Fibroblast of skin of right quadriceps (primary cell): ENCODE data around the gene PNMT.

Experiments
- DNase-seq: peaks from one replicate; pipeline ENCODE4 v3.0.0-alpha.2; 2013

The PNMT gene, protein sequence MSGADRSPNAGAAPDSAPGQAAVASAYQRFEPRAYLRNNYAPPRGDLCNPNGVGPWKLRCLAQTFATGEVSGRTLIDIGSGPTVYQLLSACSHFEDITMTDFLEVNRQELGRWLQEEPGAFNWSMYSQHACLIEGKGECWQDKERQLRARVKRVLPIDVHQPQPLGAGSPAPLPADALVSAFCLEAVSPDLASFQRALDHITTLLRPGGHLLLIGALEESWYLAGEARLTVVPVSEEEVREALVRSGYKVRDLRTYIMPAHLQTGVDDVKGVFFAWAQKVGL

DNA sequence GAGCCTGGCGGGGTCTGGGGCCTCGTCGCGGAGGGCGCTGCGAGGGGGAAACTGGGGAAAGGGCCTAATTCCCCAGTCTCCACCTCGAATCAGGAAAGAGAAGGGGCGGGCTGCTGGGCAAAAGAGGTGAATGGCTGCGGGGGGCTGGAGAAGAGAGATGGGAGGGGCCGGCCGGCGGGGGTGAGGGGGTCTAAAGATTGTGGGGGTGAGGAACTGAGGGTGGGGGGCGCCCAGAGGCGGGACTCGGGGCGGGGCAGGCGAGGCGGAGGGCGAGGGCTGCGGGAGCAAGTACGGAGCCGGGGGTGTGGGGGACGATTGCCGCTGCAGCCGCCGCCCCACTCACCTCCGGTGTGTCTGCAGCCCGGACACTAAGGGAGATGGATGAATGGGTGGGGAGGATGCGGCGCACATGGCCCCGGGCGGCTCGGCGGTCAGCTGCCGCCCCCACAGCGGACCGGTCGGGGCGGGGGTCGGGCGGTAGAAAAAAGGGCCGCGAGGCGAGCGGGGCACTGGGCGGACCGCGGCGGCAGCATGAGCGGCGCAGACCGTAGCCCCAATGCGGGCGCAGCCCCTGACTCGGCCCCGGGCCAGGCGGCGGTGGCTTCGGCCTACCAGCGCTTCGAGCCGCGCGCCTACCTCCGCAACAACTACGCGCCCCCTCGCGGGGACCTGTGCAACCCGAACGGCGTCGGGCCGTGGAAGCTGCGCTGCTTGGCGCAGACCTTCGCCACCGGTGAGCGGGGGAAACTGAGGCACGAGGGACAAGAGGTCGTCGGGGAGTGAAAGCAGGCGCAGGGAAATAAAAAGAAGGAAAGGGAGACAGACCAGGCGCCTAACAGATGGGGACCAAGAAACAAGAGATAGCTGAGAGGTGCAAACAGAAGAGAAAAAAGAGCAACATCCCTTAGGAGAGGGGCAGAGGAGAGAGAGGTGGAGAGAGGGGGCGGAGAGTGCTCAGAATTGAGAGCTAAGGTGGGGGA lies at the start of gene PNMT:
Gene PNMT, plus strand, starts transcription at position 509 of the 980 bp plus-strand sequence. Its CDS starts 23 bp downstream, at position 532.
- DNase-seq = peak; percentile 45

DNA sequence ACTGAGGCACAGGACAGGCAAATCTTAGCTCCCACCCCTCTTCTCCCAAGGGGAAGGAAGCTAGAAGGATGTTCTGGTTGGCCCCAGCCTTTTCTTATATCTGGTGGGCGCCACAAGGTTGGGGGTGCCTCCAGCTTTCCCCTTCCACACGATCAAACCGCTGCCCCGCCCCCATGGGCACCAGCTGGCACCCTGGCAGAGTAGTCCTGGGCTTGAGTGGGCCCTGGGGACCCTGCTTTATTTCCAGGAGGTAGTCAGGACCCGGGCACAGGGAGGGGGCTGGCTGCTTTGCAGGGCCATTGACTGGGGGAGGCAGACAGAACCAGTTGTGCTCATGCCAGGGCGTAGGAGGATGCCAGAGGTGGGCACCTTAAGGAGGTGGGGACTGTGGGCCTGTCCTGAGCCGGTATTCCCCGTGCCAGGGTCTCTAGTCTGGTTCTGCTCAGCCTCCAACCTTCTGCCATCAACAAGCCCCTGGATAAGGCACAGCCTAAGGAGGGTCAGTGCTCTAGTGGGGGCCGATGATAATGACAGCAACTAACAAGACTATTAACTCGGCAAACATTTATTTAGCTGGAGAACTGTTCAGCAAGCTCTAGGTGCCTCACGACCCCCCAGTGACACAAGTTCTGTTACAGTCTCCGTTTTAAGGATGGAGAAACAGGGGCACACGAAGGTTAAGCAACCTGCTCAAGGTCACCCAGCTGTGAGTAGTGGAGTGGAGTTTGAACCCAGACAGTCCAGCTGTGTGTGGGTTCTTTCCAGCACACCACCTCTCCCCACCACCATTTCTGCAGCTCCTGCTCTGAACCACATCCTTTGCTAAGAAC lies 49.1 kb upstream of the PNMT start:
- DNase-seq = no peak

DNA sequence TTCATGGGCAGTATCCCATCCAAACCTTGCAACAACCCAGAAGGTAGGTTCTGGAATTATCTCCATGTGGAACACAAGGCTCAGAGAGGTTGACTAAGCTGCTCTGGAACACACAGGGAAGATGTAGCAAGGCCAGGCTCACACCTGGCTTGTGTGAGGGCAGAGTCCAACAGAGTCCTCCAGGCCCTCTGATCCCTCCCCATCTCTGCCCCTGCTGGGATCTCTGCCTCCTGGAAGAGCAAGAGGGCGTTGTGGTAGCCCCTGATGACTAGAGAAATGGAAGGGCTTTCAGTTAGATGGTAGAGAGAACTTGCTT lies 48.5 kb upstream of the PNMT start:
- DNase-seq = no peak

- DNase-seq = peak; percentile 75
Observed at GRCh38 chr17:39621523-39622379, 46.5 kb upstream of the PNMT start.

GRCh38 chr17:39622380-39623006 lies 45.8 kb upstream of the PNMT start:
- no peak for DNase-seq

- DNase-seq = peak; percentile 42
Observed at GRCh38 chr17:39623356-39623950, 44.8 kb upstream of the PNMT start.

DNA sequence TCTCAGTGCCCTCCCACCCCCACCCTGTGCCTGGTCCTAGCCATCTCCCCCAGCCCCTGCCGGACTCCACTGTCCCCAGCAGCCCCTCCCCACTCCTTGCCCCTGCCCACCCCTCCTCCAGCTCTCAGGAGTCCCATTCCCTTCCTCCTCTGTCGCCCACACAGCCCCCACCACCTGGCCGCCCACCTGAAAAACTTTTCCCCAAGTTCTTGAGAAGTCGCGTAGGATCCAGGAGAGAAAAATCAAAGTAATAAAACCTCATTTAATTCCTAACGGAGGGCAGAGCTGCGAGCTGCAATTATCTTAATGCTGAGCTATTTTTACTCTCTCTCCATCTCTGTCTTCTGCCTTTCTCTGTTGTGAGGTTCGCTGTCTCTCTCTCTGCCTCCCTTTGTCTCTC lies 43.9 kb upstream of the PNMT start:
- DNase-seq = no peak

DNA sequence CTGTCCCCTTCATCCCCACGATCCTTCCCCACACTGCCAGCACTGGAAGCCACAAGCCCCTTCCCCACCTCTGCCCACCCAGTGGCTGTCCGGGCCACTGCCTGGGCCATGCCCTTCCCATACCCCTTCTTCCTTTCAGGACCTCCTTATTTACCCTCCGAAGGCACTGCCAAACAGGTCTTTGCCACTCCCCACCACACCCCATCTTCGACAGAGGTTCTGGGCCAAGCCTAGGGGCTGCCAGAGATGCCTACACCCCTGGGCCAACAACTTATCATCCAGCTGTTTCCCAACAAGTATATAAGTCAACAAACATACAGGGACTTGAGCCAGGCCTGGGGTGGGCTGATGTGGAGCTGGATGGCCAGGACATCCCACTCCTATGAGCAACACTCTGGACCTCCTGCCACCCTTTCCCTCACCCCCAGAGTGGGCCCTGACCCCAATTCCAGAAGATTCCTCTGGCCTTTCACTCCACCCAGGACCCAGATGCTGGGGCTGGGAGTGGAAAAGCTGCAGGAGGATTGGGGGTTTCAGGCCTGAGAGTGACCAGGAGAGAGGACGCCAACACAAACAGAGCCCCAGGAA lies 43.0 kb upstream of the PNMT start:
- no peak for DNase-seq

- DNase-seq = no peak
Observed at GRCh38 chr17:39626171-39627046, 41.8 kb upstream of the PNMT start, which contains the start of gene PPP1R1B. TSS of gene PPP1R1B (plus strand) at chr17:39626952. CDS start at chr17:39627393, 441 bp downstream.

DNA sequence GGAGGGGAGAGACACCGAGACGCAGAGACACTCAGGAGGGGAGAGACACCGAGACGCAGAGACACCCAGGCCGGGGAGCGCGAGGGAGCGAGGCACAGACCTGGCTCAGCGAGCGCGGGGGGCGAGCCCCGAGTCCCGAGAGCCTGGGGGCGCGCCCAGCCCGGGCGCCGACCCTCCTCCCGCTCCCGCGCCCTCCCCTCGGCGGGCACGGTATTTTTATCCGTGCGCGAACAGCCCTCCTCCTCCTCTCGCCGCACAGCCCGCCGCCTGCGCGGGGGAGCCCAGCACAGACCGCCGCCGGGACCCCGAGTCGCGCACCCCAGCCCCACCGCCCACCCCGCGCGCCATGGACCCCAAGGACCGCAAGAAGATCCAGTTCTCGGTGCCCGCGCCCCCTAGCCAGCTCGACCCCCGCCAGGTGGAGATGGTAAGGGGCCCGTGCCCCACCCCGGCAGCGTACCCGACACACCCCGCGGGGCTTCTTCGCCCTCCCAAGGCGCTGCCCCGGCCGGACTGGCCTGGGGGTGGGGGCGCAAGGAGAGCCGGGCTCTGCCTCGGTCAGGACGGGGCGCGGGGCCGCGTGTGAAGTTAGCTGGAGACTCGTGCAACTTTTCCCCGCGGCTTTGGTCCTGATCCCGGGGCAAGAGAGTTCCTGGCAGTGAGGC lies 41.1 kb upstream of the PNMT start:
- DNase-seq = no peak

GRCh38 chr17:39627712-39628516 lies 40.3 kb upstream of the PNMT start:
- DNase-seq = no peak

GRCh38 chr17:39628655-39629493 lies 39.4 kb upstream of the PNMT start:
- no peak for DNase-seq

DNA sequence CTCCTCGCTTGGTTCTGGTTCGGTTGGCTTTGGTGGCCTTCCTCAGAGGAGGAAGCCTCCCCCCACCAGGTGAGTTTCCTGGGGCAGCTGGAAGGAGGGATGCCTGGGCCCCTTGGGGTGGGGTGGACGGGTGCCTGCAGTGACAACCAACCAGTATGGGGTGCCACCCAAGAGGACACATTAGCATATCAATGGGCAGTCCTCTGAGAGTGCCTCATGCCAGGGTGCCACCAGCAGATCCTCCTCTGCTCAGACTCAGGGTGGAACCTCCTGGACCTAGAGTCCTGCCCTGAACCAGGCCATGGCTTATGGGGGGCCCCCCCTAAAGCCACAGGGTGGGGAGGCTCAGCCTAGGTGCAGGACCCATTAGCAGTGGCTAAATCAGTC lies 38.8 kb upstream of the PNMT start:
- no peak for DNase-seq

DNA sequence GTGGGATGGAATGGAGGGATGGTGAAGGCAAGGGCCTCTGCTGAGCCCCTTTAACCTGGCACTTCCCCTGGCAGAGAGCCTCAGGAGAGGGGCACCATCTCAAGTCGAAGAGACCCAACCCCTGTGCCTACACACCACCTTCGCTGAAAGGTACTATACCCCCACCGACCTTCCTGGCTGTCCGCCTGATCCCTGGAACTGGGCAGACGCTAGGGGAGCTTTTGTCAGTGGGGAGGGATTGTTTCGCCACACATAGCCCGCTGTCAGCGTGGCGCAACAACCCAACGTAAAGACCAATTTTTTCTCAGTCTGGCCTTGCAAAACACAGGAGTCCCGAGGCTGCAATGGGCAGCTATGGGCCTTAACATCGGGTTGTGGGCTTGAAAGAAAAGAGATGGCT lies 38.4 kb upstream of the PNMT start:
- DNase-seq = no peak

GRCh38 chr17:39631403-39631802 lies 36.9 kb upstream of the PNMT start:
- DNase-seq = no peak

DNA sequence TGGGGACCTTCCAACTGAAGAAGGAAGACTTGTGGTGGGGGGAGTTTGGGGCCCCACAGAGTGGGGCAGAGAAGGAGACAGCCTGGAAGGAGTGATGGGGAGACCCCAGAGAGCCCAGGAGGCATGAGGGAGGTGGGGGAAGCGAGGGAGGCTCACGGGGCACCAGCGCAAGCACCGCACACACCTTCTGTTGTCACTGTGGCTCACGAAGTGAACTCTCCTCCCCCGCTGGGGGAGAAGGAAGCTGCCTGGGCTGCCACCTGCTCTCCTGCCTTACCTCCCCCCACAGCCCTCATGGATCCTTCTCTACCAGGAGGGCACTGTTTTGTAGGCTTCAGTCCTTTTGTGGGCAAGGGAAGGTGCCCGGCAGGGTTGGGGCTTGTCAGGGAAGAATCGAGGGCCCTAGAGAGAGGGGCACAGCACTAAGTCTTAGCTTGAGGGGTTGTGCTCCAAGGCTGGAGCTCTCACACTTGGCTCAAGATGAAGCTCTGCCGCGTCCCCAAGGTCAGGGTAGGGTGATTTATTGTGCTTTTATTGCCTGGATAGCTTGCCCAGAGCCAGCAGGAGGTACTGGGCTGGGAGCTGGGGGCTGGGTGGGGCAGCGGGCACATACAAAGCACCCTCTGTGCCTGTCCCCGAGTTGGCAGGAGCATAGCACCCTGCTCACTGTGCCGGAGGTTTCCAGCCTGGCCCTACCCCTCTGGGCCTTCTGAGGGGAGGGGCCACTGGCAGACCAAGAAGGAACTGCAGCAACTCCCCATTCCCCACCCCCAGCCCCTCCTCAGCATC lies 35.9 kb upstream of the PNMT start:
- DNase-seq = no peak
